Stimulated activated CD8-positive, alpha-beta memory T cell treated with anti-CD3 and anti-CD28 coated beads, Interleukin-7, amount 100 ng/mL, for 24 hours (primary cell): ENCODE measurements around the gene ALPP.
"Not testable (repeated sequence)": the region's sequence is repeated elsewhere in the genome, so short reads cannot be mapped to it uniquely, and the experiment has no call there.

Experiments used
- DNase-seq: peaks from one replicate; pipeline ENCODE4 v3.0.0-alpha.2; 2020; ENCODE audit warnings: low read depth

The ALPP gene

GRCh38 chr2:232381204-232382031 lies 2.9 kb downstream of the ALPP start:
- DNase-seq, result not testable (repeated sequence)

GRCh38 chr2:232382331-232383225 lies 4.0 kb downstream of the ALPP start:
- no peak for DNase-seq

GRCh38 chr2:232384466-232384865 lies 5.9 kb downstream of the ALPP start:
- no peak for DNase-seq

- not testable (repeated sequence) for DNase-seq
These were observed 6.5 kb downstream of the ALPP start for GRCh38 chr2:232385058-232385457.

- DNase-seq, result no peak
These were observed 7.3 kb downstream of the ALPP start for GRCh38 chr2:232385660-232386489.

GRCh38 chr2:232386490-232386739 lies 7.9 kb downstream of the ALPP start:
- DNase-seq, result no peak

GRCh38 chr2:232386740-232387450 lies 8.3 kb downstream of the ALPP start:
- no peak for DNase-seq

GRCh38 chr2:232387451-232388171 lies 9.1 kb downstream of the ALPP start:
- no peak for DNase-seq

GRCh38 chr2:232388324-232388891 lies 9.9 kb downstream of the ALPP start:
- DNase-seq, result no peak

- no peak for DNase-seq
These were observed 10.8 kb downstream of the ALPP start for GRCh38 chr2:232389327-232389726.

GRCh38 chr2:232390661-232391060 lies 12.1 kb downstream of the ALPP start:
- no peak for DNase-seq

- DNase-seq, result no peak
These were observed 15.0 kb downstream of the ALPP start for GRCh38 chr2:232393556-232393955.

GRCh38 chr2:232394431-232394830 lies 15.9 kb downstream of the ALPP start:
- not testable (repeated sequence) for DNase-seq

GRCh38 chr2:232395586-232395985 lies 17.0 kb downstream of the ALPP start:
- DNase-seq, result no peak

- DNase-seq, result no peak
These were observed 18.1 kb downstream of the ALPP start for GRCh38 chr2:232396683-232397082.

GRCh38 chr2:232398293-232399034 lies 19.9 kb downstream of the ALPP start:
- no peak for DNase-seq

- DNase-seq, result no peak
These were observed 21.9 kb downstream of the ALPP start for GRCh38 chr2:232400256-232401015.

GRCh38 chr2:232402518-232402917 lies 24.0 kb downstream of the ALPP start:
- no peak for DNase-seq

GRCh38 chr2:232405943-232406510 lies 27.5 kb downstream of the ALPP start:
- no peak for DNase-seq
